Stimulated activated naive CD8-positive, alpha-beta T cell treated with anti-CD3 and anti-CD28 coated beads, Interleukin-15, Interleukin-2, amounts not matched to agents 100 U/mL and 50 U/mL, for 24 hours (primary cell): ENCODE measurements around the gene ABAT.
"Not testable (repeated sequence)": the region's sequence is repeated elsewhere in the genome, so short reads cannot be mapped to it uniquely, and the experiment has no call there.

ENCODE experiments used
- ATAC-seq: fragments of 150-1000 bp; cut with Tn5 transposase; one replicate; pipeline ENCODE4 v1.10.0; 2021
- DNase-seq: peaks from one replicate; pipeline ENCODE4 v3.0.0; 2021

Gene ABAT

DNA sequence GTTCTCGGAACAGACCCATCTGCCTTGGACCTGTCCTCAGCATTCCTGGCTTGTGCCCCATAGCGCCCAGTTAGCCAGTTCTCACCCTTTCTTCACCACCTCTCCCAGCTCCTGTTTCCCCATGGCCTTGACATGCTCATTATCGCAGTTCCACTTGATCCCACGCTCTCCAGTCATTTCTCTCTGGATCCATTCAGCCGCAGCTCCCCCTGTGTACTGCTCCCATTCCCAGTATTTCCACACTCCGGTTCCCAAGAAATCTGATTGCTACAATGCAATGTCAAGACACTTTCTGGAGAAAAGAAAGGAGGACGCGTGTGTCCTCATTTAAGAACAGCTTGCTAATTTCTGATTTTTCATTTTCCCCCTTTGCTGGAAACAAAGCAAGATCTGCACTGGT, 67.7 kb downstream of the ABAT start:
- no peak for DNase-seq
- ATAC-seq = no peak

DNA sequence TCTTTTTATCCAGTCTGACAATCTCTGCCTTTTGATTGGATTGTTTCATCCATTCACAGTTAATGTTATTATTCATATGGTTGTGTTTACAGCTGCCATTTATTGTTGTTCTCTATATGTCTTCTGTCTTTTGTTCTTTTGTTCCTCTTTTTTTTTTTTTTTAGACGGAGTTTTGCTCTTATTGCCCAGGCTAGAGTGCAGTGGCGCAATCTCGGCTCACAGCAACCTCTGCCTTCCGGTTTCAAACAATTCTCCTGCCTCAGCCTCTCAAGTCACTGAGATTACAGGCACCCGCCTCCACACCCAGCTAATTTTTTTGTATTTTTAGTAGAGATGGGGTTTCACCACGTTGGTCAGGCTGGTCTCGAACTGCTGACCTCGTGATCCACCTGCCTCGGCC, 74.5 kb downstream of the ABAT start:
- not testable (repeated sequence) for DNase-seq, ATAC-seq

DNA sequence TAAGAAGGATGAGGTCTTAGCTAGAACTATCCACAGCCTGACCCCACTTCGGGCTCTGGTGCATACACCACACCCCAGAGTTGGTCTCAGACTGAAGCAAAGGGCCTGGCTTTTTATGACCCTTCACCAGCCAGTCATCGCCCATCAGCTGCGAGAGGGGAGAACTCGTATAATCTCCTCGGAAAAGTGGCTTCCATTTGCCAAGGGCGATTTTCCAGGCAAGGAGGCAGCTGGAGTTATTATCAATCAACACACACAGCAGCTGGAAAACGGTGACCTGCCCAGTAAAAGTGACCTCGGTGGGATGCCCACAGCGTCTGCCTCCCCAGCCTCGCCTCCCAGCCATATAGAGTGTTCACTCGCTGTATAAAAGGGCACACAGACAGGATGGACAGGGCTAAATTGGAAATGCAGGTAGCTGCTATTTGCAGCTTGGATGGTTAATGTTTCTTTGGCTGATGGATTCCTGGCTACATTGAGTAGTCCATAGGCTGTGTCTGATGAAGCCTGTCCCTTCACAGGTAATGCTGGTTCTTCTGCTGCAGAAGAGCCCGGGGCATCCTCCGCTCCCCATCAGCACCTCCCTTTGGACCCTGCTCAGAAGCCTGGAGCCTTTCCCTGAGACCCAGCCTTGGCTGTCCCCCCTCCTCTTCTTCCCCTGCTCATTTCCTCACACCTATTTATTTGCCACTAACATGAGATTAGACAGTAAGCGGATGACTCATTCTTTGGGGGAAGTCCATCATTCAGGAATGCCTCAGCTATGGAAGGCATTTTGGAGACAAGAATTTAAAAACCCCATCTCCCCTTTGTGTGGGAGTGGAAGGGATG, 77.3 kb downstream of the ABAT start:
- DNase-seq = no peak
- no peak for ATAC-seq

DNA sequence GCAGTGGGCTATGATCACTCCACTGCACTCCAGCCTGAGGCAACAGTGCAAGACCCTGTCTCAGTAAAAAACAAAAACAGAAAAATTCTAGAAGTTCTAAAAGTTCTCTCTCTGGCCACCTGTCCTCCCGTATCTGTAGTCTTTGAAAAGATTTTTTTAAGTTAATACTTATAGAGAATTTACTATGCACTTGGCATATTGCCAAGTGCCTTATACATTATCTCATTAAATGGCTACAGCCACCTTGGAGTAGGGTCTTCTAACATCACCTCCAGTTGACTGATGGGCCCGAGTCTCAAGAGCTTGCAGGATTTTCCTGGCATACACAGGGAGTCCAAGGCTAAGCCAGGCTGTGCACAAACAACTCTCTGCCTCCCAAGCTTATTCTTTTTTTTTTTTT, 78.3 kb downstream of the ABAT start:
- ATAC-seq = no peak
- no peak for DNase-seq

DNA sequence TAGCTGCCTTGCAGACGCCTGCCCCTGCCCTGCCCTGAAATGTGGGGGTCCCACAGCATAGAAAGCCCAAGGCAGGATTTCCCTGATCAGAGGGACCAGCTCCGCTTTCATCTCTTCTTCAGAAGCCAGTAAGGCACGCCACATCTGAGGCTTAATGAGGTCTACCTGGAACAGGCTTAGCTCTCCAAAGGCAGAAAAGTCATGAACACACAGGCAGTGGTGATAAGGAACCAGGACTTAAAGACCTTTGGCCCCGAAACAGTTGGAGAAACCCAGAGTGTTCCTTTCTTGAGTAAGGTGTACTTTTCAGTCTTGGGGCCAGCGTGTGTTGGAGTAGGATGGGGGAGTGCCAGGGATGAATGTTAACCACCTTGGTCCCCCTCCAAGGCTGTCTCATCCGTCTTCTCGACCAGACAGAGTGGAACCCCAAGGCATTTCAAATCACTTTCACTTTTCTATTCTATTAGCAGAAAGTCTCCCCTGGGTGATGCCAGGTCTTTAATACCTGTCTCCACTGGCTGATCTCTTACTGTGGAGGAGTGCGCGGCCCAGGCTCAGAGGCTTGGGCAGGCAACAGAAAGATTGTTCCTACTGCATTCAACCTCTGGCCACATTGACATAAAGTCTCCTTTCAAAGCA, 79.1 kb downstream of the ABAT start:
- DNase-seq (no peak), ATAC-seq (no peak)

DNA sequence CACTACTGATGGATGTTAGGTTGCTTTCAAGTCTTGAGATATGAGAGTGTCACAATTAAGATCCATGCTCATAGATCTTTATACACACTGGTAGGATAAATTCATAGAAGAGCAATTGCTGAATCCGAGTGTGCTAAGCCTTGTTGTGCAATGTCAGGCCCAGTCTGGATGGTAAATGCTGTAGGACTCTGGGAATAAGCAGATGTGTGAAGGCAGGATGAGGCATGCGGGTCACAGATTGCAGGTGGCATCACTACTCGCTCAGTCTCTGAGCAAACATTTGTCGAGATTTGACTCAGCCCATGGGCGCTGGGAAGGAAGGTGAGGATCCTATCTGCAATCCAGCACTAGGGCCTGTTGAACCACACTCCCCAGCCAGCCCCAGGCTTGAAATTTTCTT, 82.3 kb downstream of the ABAT start:
- ATAC-seq (no peak), DNase-seq (no peak)

DNA sequence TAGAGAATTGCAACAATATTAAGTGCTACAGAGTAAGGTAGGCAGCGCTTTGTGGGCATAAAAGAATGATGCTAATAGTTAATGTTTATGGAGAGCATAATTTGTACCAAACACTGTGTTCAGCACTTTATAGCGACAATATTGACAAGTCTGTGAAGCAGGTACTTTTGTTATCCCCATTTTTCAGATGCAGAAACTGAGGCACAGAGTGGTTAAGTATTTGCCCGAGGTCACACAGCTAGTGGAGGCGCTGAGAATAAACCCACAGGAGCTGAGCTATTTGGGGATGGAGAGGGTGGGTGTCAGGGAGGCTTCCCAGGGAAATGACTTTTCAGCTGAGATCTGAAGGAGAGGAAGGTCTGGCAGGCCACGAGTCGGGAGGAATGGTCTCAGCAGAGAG, 83.6 kb downstream of the ABAT start:
- no peak for ATAC-seq
- DNase-seq = no peak

DNA sequence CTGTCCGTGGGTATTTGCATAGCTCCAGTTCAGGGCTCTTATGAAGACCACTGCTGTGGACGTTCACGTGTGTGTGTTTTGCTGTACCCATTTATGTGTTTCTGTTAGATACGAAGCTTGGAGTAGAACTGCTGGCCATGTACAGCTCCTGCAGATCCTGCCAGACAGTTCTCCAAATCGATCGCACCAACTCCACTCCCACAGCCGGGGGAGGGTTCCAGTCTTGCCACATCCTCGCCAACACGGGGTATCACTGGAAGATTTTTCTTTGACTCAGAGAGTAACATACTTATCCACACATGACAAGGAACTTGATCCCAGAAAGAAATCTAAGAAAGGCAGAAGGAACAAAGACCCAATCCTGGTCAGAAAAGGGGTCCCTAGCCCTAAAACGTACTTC, 85.6 kb downstream of the ABAT start:
- DNase-seq (no peak), ATAC-seq (no peak)

DNA sequence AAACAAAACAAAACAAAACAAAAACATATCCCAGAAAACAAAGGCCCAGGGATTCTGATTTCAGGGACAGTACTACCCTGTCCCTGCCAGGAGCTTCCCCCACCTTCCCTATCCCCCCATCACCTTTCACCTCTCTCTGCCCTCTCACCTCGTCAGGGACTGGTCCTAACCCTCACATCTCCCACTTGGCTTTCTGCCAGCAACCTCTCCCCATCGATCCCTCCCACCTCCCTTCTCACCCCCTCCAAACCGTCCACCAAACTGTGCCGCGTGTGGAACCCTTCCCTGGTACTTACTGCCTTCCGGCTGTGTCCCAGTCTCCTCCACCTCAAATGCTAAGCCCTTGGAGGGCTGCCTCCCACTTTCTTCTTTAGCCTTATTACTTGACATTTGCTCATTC, 86.7 kb downstream of the ABAT start:
- ATAC-seq = no peak
- DNase-seq = no peak

DNA sequence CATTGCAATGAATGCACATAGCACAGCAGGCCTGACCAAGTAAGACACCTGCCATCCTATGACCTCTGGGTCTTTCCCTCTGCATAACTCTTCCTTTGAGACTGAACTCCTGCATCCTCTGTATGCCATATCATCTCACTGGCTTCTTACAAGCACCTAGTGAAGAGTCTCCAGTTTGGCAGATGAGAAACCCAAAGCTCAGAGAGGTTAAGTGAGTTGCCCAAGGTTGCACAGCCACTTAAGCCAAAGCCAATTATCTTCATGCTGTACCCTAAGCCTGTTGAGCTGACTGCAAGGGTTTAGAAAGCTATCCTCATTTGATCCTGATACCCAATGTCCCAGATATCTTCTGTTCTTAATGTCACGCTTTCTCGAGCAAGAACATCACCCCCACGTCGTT, 87.8 kb downstream of the ABAT start:
- DNase-seq (no peak), ATAC-seq (no peak)

DNA sequence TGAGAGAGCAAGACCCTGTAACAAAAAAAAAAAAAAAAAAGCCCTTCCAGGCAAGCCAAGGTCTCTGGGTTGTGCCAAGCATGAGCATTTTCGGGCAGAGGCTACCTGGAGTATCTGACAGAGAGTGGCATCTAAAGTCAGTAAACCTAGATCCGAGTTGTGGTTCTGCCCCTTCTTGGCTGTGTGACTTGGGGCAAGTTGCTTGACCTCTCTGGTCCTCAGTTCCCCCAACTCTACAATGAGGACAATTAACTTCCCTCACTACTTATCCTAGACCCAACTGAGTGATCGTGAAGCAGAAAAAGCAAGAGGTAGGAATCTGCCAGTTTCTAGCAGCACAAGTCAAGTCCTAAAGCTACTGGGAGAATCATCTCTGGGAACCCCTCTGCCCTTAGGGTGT, 88.7 kb downstream of the ABAT start:
- ATAC-seq (no peak), DNase-seq (no peak)

DNA sequence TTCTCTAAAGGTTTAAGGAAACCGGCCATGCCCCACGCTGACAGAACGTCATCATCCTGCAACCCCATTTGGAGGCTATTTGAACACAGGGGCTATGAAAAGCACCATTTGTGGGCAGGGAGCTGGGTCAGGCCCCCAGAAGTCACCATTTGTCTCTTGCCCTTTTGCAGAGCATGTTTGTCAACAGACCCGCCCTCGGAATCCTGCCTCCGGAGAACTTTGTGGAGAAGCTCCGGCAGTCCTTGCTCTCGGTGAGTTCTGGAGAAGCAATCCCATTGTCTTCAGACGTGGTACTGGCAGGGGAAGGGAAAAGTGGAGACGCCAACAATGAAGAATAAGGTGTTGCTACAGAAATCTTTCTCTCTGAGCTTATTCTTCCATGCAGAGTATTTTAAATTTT, 89.5 kb downstream of the ABAT start:
- ATAC-seq = no peak
- DNase-seq = no peak

DNA sequence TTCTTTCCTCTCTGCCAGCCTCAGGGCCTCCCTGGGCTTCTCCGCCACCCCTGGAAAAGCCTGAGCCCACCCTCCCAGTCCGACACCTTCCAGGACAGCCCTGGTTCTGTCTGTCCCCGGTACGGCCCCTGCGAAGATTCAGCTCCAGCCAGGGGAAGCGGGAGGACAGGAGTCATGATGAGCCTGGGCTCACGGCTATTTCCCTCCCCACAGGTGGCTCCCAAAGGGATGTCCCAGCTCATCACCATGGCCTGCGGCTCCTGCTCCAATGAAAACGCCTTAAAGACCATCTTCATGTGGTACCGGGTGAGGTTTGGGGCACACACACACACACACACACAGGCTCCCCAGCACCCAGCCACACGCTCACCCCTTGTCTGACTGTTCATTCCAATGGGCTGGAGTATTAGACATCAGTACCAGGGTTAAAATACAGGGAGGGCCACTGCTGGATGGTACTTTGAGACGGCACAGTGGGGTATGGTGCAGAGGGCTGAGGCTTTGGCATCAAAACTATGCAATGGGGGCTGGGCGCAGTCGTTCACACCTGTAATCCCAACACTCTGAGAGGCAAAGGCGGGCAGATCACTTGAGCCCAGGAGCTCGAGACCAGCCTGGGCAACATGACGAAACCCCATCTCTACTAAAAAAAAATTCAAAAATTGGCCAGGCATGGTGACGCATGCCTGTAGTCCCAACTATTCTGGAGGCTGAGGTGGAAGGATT, 90.3 kb downstream of the ABAT start:
- no peak for ATAC-seq
- DNase-seq = no peak

DNA sequence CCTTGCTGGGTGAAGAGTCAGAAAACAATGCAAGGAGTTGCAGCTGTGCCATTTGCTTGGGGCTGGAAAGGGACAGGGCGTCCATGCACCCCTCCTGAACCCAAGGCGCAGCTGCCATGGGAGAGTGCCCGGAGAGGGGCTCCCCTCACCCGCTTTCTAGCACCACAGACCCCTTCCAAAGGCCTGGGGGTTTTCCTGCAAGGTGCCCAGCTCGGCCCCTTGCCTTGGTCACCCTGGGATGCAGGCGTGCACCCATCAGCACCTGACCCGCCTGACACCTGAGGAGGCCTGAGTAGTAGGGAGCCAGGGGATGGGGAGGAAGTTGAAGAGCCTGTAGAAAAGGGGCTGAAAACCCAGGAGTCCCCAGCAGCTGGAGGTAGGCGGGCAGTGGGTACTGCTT, 92.8 kb downstream of the ABAT start:
- ATAC-seq (no peak), DNase-seq (no peak)

DNA sequence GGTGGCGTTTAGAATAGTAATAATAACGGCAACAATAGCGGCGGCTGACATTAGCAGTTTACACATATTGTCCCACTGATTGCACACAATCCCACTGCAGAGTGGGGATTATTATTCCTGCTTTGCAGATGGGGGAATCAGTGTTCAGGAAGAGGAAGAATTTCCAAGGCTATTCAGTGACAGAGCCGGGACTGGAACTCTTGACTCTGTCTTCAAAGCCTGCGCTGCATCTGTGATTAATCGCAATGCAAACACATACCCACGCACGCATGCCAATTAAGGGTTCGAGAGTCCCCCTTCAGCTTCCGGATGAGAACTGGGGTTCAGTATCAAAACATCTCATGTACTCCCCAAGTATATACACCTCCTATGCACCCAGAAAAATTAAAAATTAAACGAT, 93.9 kb downstream of the ABAT start:
- ATAC-seq = no peak

DNA sequence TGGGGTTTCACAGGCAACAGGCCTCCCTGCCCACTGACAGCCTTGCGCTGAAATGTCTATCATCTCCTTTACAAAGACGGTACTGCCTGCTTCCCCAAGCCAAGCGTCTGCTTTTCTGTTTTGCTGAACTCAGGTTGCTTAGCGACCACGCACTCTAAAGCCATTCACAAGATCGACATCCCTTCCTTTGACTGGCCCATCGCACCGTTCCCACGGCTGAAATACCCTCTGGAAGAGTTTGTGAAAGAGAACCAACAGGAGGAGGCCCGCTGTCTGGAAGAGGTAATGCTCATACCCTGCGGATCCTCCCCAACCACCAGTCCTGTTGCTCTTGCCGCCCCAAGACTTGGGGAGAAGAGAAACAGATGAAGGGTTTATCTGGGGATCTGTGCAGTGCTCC, 94.3 kb downstream of the ABAT start:
- ATAC-seq (no peak), DNase-seq (no peak)

More for the DNA sequence above, 93.9 kb downstream of the ABAT start:
- no peak for DNase-seq

DNA sequence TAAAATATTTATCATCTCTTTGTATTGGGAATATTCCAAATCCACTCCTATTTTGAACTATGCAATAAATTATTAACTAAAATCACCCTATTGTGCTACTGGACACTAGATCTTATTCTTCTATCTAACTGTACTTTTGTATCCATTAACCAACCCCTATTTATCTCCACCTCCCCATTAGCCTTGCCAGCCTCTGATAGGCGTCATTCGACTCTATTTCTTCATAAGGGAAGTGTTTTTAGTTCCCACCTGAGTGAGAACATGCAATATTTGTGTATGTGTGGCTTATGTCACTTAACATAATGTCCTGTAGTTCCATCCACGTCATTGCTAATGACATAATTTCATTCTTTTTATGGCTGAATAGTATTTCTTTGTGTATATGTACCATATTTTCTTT, 99.1 kb downstream of the ABAT start:
- DNase-seq (no peak), ATAC-seq (no peak)

DNA sequence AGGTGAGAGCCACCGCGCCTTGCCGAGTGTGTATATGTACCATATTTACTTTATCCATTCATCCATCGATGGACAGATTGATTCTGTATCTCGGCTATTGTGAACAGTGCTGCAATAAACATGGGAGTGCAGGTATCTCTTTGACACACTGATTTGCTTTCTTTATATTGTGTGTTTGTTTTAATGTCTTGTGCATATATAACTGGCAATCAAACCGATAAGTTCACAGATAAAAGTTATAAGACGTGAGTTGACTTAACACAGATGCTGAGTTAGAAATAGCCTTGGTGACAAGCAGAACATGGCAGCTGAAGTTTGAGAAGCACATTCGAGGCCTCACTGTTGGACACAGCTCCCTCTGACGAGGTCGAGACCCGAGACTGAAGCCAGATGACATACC, 99.8 kb downstream of the ABAT start:
- ATAC-seq (no peak), DNase-seq (no peak)

DNA sequence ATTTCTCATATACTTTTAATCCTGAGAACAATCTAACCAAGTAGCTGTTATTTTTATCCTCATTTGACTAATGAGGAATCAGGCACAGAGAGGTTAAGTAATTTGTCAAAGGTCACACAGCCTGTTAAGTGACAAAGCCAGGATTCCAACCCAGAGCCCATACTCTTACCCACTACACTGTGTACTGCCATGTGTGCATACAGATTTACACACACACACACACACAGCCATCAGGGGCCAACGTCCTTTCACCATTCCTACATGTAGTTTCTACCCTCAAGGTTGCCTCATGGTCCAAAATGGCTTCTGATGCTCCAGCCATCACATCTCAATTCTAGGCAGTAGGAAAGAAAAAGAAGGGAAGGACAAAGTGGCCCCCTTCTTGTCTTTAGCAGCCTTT, 100.9 kb downstream of the ABAT start:
- no peak for DNase-seq
- no peak for ATAC-seq

DNA sequence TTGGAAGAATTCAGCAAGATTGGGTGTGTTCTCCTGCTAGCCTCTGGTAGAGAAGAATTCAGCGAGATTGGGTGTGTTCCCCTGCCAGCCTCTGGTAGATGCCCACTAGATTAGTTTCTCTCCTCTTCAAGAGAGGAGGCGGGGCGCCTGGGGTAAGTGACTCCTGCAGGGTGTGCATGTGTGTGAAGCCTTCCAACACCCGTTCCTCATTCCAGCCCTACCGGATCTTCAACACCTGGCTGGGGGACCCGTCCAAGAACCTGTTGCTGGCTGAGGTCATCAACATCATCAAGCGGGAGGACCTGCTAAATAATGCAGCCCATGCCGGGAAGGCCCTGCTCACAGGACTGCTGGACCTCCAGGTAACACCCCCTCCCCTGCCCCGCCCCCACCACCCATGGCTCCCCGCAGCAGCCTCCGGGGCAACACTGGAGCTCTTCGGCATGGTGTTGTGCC, 101.7 kb downstream of the ABAT start:
- DNase-seq (no peak), ATAC-seq (no peak)

DNA sequence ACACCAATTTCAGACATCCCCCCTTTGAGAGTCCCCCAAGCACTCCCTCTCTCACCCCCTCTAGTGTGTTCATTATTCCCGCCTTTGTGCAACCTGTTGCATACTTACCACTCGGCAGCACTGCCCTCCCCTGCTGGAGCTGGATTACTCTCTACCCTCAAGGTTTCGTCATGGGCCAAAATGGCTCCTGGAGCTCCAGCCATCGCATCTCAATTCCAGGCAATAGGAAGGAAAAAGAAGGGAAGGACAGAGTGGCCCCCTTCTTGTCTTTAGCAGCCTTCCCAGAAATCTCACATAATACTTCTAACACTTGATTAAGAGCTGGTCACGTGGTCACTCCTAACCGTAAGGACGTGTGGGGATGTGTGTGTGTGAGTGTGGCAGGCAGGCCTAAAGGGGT, 102.8 kb downstream of the ABAT start:
- DNase-seq = no peak
- no peak for ATAC-seq

DNA sequence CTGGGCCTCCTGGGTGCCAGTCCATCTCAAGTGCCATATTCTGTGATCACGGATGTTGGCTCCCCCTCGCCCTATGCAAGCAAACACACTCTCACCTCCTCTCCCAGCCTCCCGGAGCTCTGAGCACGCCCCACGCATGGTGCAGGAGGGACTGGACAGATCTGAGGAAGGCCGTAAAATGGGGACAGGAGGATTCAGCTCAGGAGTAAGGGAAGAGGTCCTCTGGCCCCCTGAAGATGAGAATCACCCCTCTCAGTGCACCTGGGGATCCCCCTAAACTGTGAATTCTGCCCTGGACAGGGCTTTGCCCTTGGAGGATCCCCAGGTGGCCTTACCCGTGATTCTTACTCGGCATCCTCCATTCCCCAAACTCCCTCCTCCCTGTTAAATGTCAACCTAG, 107.4 kb downstream of the ABAT start:
- ATAC-seq (no peak), DNase-seq (no peak)

DNA sequence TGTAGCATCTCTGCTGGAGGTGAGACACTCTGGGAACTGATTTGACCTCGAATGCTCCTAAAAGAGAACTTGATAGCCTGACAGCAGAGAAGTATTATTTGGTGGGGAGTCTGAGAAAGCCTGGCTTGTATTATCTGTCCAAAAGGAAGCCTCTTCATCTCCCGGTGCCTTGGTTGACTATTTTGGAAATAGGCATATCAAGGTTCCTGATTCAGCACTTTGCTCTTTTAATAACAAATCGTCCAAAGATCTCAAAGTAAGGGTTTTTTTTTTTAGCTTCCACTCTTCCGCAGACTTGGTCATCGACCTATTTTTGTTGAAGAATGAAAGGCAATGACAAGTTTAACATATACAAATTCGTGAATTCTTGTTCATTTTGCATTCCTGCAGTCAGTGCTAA, 108.3 kb downstream of the ABAT start:
- no peak for ATAC-seq
- no peak for DNase-seq
